ENCODE data around the gene WWOX.

The WWOX gene

DNA sequence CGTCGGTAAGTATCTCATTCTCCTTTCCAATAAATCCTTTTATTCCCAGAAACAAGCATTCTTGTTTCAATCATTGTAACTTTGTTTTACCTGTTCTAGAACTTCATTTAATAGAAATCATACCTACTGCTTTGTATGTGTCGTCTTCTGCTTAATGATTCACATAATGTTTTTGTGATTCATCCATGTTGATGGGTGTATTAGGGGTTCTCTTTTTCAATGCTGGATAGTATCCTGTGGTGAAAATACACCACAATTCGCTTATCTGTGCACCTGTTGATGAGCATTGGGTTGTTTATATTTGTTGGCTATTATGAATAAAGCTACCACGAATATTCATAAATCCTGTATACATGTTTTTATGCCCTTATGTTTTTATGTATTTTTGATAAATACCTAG is 797.8 kb downstream of the WWOX start:
- no peak for TF ChIP-seq CTCF (IDR thresholded peaks at IDR 0.05; ENCODE audit: low read depth, low read length)

DNA sequence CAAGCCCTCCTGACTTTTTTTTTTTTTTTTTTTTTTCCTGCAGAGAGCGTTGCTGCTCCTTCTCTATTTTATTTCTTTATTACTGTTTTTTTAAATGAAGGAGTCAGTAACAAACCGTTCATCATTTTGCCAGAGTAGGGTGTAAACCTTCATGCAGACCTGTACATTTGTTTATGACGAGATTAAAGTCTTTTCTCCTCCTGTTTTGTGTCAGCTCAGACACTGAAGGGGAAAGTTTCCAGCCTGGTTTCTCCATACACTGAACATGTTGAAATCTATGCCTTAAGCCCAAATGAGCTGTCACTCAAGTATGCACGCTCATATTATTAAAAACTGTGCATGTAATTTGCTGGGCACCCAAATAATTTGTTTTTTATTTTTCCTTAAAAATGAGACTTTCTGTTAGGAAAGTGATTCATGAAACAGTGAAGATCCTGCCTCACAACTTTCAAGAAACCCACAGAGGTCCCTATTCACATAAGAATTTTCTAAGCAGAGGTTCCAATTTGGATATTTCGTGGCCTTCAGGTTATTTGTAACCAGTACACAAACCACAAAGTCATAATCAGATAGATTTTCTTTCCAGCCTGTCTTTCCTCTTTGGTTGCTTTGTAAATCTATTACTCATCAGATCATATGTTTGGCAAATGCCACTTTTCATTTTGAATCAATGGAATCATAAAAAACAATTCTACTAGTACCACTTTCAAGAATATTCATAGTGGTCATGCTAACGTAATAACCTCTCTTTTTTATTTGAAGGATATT is 800.8 kb downstream of the WWOX start:
- no peak overlapping the region for H3K4me3 ChIP-seq (ENCODE audit: low read depth, low read length)
- no peak for DNase-seq (ENCODE audit: low read depth)
- TF ChIP-seq CTCF (IDR thresholded peaks at IDR 0.05; ENCODE audit: low read depth, low read length): no peak
- no peak for TF ChIP-seq MYC (IDR thresholded peaks at IDR 0.05; ENCODE audit: low read depth, low read length)
- TF ChIP-seq MAX (IDR thresholded peaks at IDR 0.05; ENCODE audit: low read depth, low read length): no peak
- no peak for TF ChIP-seq POLR2A (IDR thresholded peaks at IDR 0.05; ENCODE audit: extremely low read depth, insufficient read length)

More for the DNA sequence above, 797.8 kb downstream of the WWOX start:
- H3K4me3 ChIP-seq (ENCODE audit: low read depth, low read length): no peak overlapping the region
- no peak for DNase-seq (ENCODE audit: low read depth)

DNA sequence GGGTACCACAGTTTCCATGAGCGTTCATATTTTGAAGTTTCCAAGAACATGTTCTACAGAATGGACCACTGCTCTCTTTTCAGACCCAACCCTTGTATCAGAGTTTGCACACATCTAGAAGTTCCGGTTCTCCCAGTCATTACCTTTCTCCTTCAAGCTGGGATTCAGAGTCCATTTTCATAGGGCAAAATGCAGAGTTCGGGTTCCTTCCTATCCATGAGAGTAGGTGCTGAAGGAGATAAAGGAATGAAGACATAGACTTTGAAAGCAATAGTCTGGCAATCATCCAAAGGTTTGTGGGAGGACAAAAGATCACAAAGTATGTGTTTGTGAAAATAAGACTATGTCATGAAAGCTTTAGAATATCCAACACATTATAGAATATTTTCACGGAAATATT is 801.5 kb downstream of the WWOX start:
- H3K4me3 ChIP-seq (ENCODE audit: low read depth, low read length): no peak overlapping the region
- TF ChIP-seq POLR2A (IDR thresholded peaks at IDR 0.05; ENCODE audit: extremely low read depth, insufficient read length) (no peak), MYC (IDR thresholded peaks at IDR 0.05; ENCODE audit: low read depth, low read length) (no peak), MAX (IDR thresholded peaks at IDR 0.05; ENCODE audit: low read depth, low read length) (no peak), CTCF (IDR thresholded peaks at IDR 0.05; ENCODE audit: low read depth, low read length) (no peak)
- DNase-seq (ENCODE audit: low read depth): no peak

DNA sequence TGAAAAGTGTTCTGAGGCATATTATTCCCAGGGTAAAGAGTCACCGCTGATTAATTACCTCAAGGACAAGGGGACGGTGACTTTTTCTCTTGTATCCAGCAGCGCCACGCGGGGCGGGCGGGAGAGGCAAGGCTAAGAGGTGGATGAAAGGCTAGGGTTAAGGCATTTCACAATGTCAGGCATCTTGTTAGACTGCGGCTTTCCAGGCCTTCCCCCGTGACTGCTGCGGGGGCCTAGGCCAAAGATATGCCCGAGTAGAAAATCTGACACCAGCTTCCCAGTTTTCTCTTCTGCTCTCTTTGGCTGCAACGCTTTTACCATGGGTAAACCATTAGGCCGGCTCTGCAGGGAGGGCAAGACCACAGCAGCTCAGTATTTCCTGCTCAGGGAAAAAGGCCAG is 802.9 kb downstream of the WWOX start:
- H3K4me3 ChIP-seq (ENCODE audit: low read depth, low read length): no peak overlapping the region
- DNase-seq (ENCODE audit: low read depth): no peak
- TF ChIP-seq MYC (IDR thresholded peaks at IDR 0.05; ENCODE audit: low read depth, low read length) (no peak), CTCF (IDR thresholded peaks at IDR 0.05; ENCODE audit: low read depth, low read length) (no peak), MAX (IDR thresholded peaks at IDR 0.05; ENCODE audit: low read depth, low read length) (no peak), POLR2A (IDR thresholded peaks at IDR 0.05; ENCODE audit: extremely low read depth, insufficient read length) (no peak)

- H3K4me3 ChIP-seq (ENCODE audit: low read depth, low read length): no peak overlapping the region
- no peak for TF ChIP-seq MYC (IDR thresholded peaks at IDR 0.05; ENCODE audit: low read depth, low read length)
- TF ChIP-seq CTCF (IDR thresholded peaks at IDR 0.05; ENCODE audit: low read depth, low read length): no peak
- no peak for TF ChIP-seq POLR2A (IDR thresholded peaks at IDR 0.05; ENCODE audit: extremely low read depth, insufficient read length)
- TF ChIP-seq MAX (IDR thresholded peaks at IDR 0.05; ENCODE audit: low read depth, low read length): no peak
- DNase-seq (ENCODE audit: low read depth): no peak
These were observed 803.8 kb downstream of the WWOX start for GRCh38 chr16:78903237-78903636.

DNA sequence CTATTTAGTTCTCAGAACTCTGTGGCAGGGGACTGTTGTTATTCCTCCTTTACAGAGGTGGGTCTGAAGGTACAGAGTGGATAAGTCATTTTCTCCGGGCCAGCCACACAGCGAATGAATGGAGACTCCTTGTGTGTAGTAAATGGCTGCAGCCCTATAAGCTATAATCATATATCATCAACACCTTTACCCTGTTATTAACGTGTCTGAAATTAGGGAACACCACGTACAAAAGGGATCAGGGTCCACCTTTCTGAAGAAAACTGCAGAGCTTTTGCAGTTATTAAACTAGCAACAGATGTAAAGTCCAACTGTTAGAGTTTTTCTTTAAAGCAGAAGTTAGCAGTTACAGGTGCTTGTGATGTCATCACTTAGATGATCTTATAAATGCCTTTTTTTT is 804.4 kb downstream of the WWOX start:
- TF ChIP-seq MAX (IDR thresholded peaks at IDR 0.05; ENCODE audit: low read depth, low read length) (no peak), CTCF (IDR thresholded peaks at IDR 0.05; ENCODE audit: low read depth, low read length) (no peak), MYC (IDR thresholded peaks at IDR 0.05; ENCODE audit: low read depth, low read length) (no peak), POLR2A (IDR thresholded peaks at IDR 0.05; ENCODE audit: extremely low read depth, insufficient read length) (no peak)
- no peak overlapping the region for H3K4me3 ChIP-seq (ENCODE audit: low read depth, low read length)

More for the DNA sequence above, 804.4 kb downstream of the WWOX start:
- DNase-seq (ENCODE audit: low read depth): no peak

Measured in NB4 (cell line).